HuH-7 (cell line): ENCODE measurements around the gene PNPLA4.

Source experiments
- DNase-seq: peaks from one replicate; pipeline ENCODE4 v3.0.0; 2011; ENCODE audit warnings: low spot score

PNPLA4 gene

GRCh38 chrX:7927259-7928167 lies at the start of gene PNPLA4:
TSS of gene PNPLA4 (minus strand) at chrX:7927413. CDS start at chrX:7926119, 1,294 bp downstream.
- DNase-seq: peak; percentile 39

GRCh38 chrX:7972586-7972985 lies 45.4 kb upstream of the PNPLA4 start:
- DNase-seq: no peak

- DNase-seq: no peak
Observed at GRCh38 chrX:7970428-7970827, 43.2 kb upstream of the PNPLA4 start.

GRCh38 chrX:7965436-7965835 lies 38.2 kb upstream of the PNPLA4 start:
- no peak for DNase-seq

GRCh38 chrX:7960246-7960645 lies 33.0 kb upstream of the PNPLA4 start:
- no peak for DNase-seq

GRCh38 chrX:7953446-7953845 lies 26.2 kb upstream of the PNPLA4 start:
- DNase-seq: no peak

GRCh38 chrX:7950865-7951264 lies 23.7 kb upstream of the PNPLA4 start:
- DNase-seq: no peak

- DNase-seq: no peak
Observed at GRCh38 chrX:7948483-7948882, 21.3 kb upstream of the PNPLA4 start.

GRCh38 chrX:7946960-7947359 lies 19.7 kb upstream of the PNPLA4 start:
- no peak for DNase-seq

GRCh38 chrX:7943600-7944245 lies 16.5 kb upstream of the PNPLA4 start:
- DNase-seq: no peak

- peak; percentile 1 for DNase-seq
Observed at GRCh38 chrX:7941390-7942042, 14.3 kb upstream of the PNPLA4 start.

GRCh38 chrX:7934026-7934425 lies 6.8 kb upstream of the PNPLA4 start:
- DNase-seq: no peak

- DNase-seq: no peak
Observed at GRCh38 chrX:7926914-7927258, 327 bp downstream of the PNPLA4 start.

- DNase-seq: no peak
Observed at GRCh38 chrX:7926501-7926900, 712 bp downstream of the PNPLA4 start.

GRCh38 chrX:7925867-7926472 lies 1.2 kb downstream of the PNPLA4 start:
- peak; percentile 18 for DNase-seq

GRCh38 chrX:7921750-7922149 lies 5.5 kb downstream of the PNPLA4 start:
- DNase-seq: no peak

GRCh38 chrX:7908821-7909220 lies 18.4 kb downstream of the PNPLA4 start:
- no peak for DNase-seq

GRCh38 chrX:7904562-7904961 lies 22.7 kb downstream of the PNPLA4 start:
- DNase-seq: no peak

- no peak for DNase-seq
Observed at GRCh38 chrX:7891928-7892327, 35.3 kb downstream of the PNPLA4 start.

- DNase-seq: no peak
Observed at GRCh38 chrX:7889680-7890079, 37.5 kb downstream of the PNPLA4 start.

- no peak for DNase-seq
Observed at GRCh38 chrX:7889135-7889534, 38.1 kb downstream of the PNPLA4 start.

- no peak for DNase-seq
Observed at GRCh38 chrX:7876957-7877356, 50.3 kb downstream of the PNPLA4 start.

GRCh38 chrX:7872042-7872441 lies 55.2 kb downstream of the PNPLA4 start:
- DNase-seq: no peak
